Measurements from ENCODE around the gene CPN2.

The CPN2 gene

GRCh38 chr3:194298331-194299227, 52.5 kb downstream of the CPN2 start:
- H3K4me3 ChIP-seq (ENCODE audit: low read depth, low read length): no peak overlapping the region

- no peak overlapping the region for H3K4me3 ChIP-seq (ENCODE audit: low read depth, low read length)
Measured at GRCh38 chr3:194296454-194297263, 54.5 kb downstream of the CPN2 start.

DNA sequence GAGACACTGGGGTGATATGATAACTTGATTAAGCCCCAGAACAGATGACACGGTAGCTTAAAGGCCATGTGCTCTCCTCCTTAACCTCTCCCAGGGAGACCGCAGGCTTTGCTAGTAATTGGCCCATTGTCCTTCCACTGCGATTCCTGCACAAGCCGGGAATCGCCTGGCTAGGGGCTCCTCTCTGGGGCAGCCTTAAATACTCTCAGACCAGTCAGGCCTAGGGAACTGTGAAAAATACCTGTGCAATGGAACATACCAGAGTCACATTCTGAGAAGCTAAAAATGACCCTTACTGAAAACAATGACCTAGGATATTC, 56.3 kb downstream of the CPN2 start:
- H3K4me3 ChIP-seq (ENCODE audit: low read depth, low read length): no peak overlapping the region

GRCh38 chr3:194294199-194294894, 56.8 kb downstream of the CPN2 start:
- no peak overlapping the region for H3K4me3 ChIP-seq (ENCODE audit: low read depth, low read length)

DNA sequence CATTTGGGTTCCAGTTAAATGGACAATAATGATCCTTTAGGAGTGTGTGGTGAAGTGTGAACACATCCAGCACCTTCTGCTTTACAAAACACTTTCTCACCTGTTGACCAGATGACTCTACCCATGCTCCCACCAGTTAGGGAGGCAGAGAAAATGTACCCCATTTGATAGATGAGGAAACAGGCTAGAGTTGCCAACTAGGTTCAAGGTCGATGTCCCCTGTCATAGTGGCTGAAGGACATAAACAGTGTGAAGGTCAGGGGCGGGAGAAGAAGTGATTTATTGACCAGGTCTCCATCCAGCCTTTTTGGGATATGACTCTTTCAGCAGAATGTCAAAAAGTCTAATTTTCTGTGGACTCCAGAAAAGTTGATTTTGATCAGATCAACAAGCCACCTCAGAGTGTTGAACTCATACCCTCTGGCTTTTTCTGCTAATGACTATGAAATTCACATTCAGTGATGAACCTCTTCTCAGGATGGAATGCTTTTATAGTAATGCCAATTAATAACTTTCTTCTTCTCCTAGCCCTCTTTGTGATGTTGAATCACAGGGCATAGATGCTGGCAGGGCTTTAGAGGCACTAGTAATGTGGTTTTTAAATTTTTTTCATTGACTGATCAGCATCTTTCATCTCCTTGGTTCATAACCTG, 57.5 kb downstream of the CPN2 start:
- no peak overlapping the region for H3K4me3 ChIP-seq (ENCODE audit: low read depth, low read length)

GRCh38 chr3:194292331-194292730, 58.8 kb downstream of the CPN2 start:
- H3K4me3 ChIP-seq (ENCODE audit: low read depth, low read length): no peak overlapping the region
